MM.1S (cell line): Measurements from ENCODE around the gene ADRM1.

Experiments used
- DNase-seq: peaks from one replicate; pipeline ENCODE4 v3.0.0-alpha.2; 2015
- H2AFZ ChIP-seq: fragments of 300-600 bp; sonication (generic); 2 replicates; pipeline ENCODE4 v1.6.0; 2016; ENCODE audit warnings: antibody characterized with exemption, low read length
- H3F3A ChIP-seq: fragments of 300-600 bp; sonication (generic); 2 replicates; pipeline ENCODE4 v1.6.1; 2016; ENCODE audit warnings: mild to moderate bottlenecking, antibody characterized with exemption, low read length, moderate library complexity, mixed read lengths; ENCODE audit not compliant: insufficient read depth
- H3K27ac ChIP-seq: fragments of 300-600 bp; sonication (generic); 2 replicates; pipeline ENCODE4 v1.5.1; 2016; ENCODE audit warnings: mild to moderate bottlenecking, low read length
- H3K27me3 ChIP-seq: fragments of 300-600 bp; sonication (generic); replicated peaks from 2 replicates; pipeline ENCODE4 v1.6.0; 2016; ENCODE audit warnings: low read length; ENCODE audit not compliant: insufficient read depth
- H3K36me3 ChIP-seq: fragments of 300-600 bp; sonication (generic); replicated peaks from 2 replicates; pipeline ENCODE4 v1.6.1; 2016; ENCODE audit warnings: mild to moderate bottlenecking, low read length, mixed read lengths; ENCODE audit not compliant: insufficient read depth
- H3K4me1 ChIP-seq: fragments of 300-600 bp; sonication (generic); 2 replicates; pipeline ENCODE4 v1.6.1; 2016; ENCODE audit warnings: low read length, mixed read lengths
- H3K4me2 ChIP-seq: fragments of 300-600 bp; sonication (generic); 2 replicates; pipeline ENCODE4 v1.6.0; 2016; ENCODE audit warnings: low read depth, low read length
- H3K4me3 ChIP-seq: fragments of 300-600 bp; sonication (generic); 2 replicates; pipeline ENCODE4 v1.5.1; 2016; ENCODE audit warnings: low read length, mixed read lengths
- H3K79me2 ChIP-seq: fragments of 300-600 bp; sonication (generic); 2 replicates; pipeline ENCODE4 v1.6.1; 2016; ENCODE audit warnings: mixed run types, low read length, mixed read lengths
- H3K9ac ChIP-seq: fragments of 300-600 bp; sonication (generic); 2 replicates; pipeline ENCODE4 v1.6.1; 2016; ENCODE audit warnings: low read length, mixed read lengths
- H3K9me2 ChIP-seq: fragments of 300-600 bp; sonication (generic); replicated peaks from 2 replicates; pipeline ENCODE4 v1.6.1; 2016; ENCODE audit warnings: mild to moderate bottlenecking, low read length, mixed read lengths; ENCODE audit not compliant: insufficient read depth
- H3K9me3 ChIP-seq: fragments of 300-600 bp; sonication (generic); replicated peaks from 2 replicates; pipeline ENCODE4 v1.6.1; 2016; ENCODE audit warnings: mild to moderate bottlenecking, low read length, mixed read lengths; ENCODE audit not compliant: insufficient read depth
- H4K20me1 ChIP-seq: fragments of 300-600 bp; sonication (generic); 2 replicates; pipeline ENCODE4 v1.6.1; 2016; ENCODE audit warnings: mild to moderate bottlenecking, low read length, moderate library complexity, mixed read lengths; ENCODE audit not compliant: insufficient read depth
- EZH2 ChIP-seq: fragments of 300-600 bp; sonication (generic); optimal IDR thresholded peaks from 2 replicates; pipeline ENCODE3; 2017; ENCODE audit warnings: low read depth, mild to moderate bottlenecking, antibody characterized with exemption, low read length, mixed read lengths
- EZH2phosphoT487 ChIP-seq: fragments of 300-600 bp; sonication (generic); IDR thresholded peaks from 2 replicates; pipeline ENCODE4 v1.6.1; 2018; ENCODE audit warnings: antibody characterized with exemption, low read length
- TF ChIP-seq, protein P1 (sequence below): fragments of 300-600 bp; sonication (generic); IDR thresholded peaks from 2 replicates; pipeline ENCODE4 v1.5.1; 2016; ENCODE audit warnings: antibody characterized with exemption, low read length, mixed read lengths

ADRM1 gene

GRCh38 chr20:62328684-62329388, 26.0 kb downstream of the ADRM1 start:
- Histone ChIP-seq H3K9me2 (no peaks in the 10 kb centered on the region), H3K4me1 (no peaks in the 10 kb centered on the region), H3K36me3 (no peaks in the 10 kb centered on the region; the same call in 1 of the 2 replicates), H2AFZ (no peak overlapping the region), H3K9ac (no peak overlapping the region), H3K27me3 (no peaks in the 10 kb centered on the region), H3F3A (no peaks in the 10 kb centered on the region), H3K79me2 (no peaks in the 10 kb centered on the region), H3K4me2 (no peak overlapping the region), H3K9me3 (no peaks in the 10 kb centered on the region), H4K20me1 (no peaks in the 10 kb centered on the region), H3K27ac (no peak overlapping the region), H3K4me3 (no peak overlapping the region)
- DNase-seq = no peak
- TF ChIP-seq, protein P1, sequence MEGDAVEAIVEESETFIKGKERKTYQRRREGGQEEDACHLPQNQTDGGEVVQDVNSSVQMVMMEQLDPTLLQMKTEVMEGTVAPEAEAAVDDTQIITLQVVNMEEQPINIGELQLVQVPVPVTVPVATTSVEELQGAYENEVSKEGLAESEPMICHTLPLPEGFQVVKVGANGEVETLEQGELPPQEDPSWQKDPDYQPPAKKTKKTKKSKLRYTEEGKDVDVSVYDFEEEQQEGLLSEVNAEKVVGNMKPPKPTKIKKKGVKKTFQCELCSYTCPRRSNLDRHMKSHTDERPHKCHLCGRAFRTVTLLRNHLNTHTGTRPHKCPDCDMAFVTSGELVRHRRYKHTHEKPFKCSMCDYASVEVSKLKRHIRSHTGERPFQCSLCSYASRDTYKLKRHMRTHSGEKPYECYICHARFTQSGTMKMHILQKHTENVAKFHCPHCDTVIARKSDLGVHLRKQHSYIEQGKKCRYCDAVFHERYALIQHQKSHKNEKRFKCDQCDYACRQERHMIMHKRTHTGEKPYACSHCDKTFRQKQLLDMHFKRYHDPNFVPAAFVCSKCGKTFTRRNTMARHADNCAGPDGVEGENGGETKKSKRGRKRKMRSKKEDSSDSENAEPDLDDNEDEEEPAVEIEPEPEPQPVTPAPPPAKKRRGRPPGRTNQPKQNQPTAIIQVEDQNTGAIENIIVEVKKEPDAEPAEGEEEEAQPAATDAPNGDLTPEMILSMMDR = no peak
- TF ChIP-seq EZH2phosphoT487 (no peak), EZH2 (no peak)

DNA sequence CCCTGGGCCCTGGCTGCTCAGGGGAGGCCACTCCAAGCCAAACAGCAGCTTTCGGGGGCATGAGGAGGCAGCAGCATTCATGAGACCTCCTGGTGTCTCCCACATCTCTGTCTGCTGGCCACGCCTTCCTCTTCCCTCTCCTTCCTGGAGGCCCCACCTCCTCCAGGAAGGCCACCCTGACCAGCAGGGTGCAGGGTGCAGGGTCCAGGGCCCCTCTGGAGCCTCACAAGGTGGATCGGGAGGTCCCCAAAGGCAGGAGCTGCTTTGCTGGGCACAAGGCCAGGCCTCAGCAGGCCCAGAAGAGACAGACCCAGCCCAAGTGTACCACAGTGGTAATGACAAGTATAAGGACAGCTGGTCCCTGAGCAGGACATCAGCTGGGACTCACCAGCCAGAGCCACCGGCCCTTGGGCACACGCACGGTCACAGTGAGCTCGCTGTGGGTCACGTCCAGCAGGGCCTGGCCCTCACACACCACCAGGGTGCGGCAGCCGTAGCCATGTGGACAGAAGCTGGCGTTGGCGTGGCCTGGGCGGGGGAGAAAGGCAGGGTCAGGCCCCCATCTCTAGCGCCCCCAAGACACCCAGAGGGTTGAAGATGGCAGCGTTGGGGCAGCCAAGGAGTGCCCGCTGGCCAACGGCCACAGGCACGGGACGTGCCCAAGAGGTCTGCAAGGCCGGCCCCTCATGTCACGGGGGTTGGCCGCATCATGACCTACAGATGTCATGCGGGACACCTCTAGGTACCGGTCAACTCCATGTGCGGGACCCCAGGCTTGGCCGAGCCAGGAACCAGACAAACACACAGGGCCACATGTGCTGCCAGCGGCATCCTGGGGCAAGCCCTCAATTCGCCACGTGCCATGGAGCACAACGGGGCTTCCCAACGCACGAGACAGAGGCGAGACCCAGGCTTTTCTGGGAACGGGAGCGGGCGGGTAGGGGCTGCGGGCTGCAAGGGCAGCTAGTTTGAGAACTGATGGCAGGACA, 26.9 kb downstream of the ADRM1 start:
- H3K36me3 ChIP-seq = no peaks in the 10 kb centered on the region
- H3K9ac ChIP-seq = no peak overlapping the region
- no peaks in the 10 kb centered on the region for H3K9me2 ChIP-seq
- no peak for DNase-seq
- H3K79me2 ChIP-seq = no peaks in the 10 kb centered on the region
- H3K4me1 ChIP-seq = no peaks in the 10 kb centered on the region
- H4K20me1 ChIP-seq = no peaks in the 10 kb centered on the region
- no peaks in the 10 kb centered on the region for H3K9me3 ChIP-seq
- no peaks in the 10 kb centered on the region for H3F3A ChIP-seq
- no peak overlapping the region for H2AFZ ChIP-seq
- H3K27me3 ChIP-seq = no peaks in the 10 kb centered on the region
- no peak overlapping the region for H3K4me3 ChIP-seq
- H3K27ac ChIP-seq = no peak overlapping the region
- no peak overlapping the region for H3K4me2 ChIP-seq
- TF ChIP-seq, protein P1 = no peak
- TF ChIP-seq EZH2 (no peak), EZH2phosphoT487 (no peak)

GRCh38 chr20:62330576-62331317, 27.9 kb downstream of the ADRM1 start:
- Histone ChIP-seq H3K27me3 (no peaks in the 10 kb centered on the region), H3K9me2 (no peaks in the 10 kb centered on the region), H3K4me3 (no peak overlapping the region), H3K9me3 (no peaks in the 10 kb centered on the region), H3F3A (no peaks in the 10 kb centered on the region), H3K9ac (no peak overlapping the region), H3K4me1 (no peaks in the 10 kb centered on the region), H2AFZ (no peak overlapping the region), H3K79me2 (no peaks in the 10 kb centered on the region), H4K20me1 (no peaks in the 10 kb centered on the region), H3K4me2 (no peak overlapping the region), H3K27ac (no peak overlapping the region), H3K36me3 (no peaks in the 10 kb centered on the region)
- DNase-seq = no peak
- TF ChIP-seq EZH2 (no peak), EZH2phosphoT487 (no peak)
- TF ChIP-seq, protein P1 = no peak
